GM23338 (cell line): ENCODE data around the gene HPRT1. TPM values are rescaled to one million over a fixed set of nuclear protein-coding genes. Genes with fewer than 3 reads are reported as not detected.

ENCODE experiments used
- ATAC-seq: fragments of 200-7000 bp; cut with Tn5 transposase; 3 replicates; pipeline ENCODE4 v1.9.1; 2020
- DNase-seq: peaks from one replicate; pipeline ENCODE4 v3.0.0-alpha.2; 2015; ENCODE audit warnings: low spot score
- H2AFZ ChIP-seq: fragments of 200-600 bp; sonication (generic); 2 replicates; pipeline ENCODE4 v1.8.0; 2016; ENCODE audit warnings: antibody characterized with exemption, mild to moderate bottlenecking, moderate library complexity
- H3F3A ChIP-seq: fragments of 200-600 bp; sonication (generic); replicated peaks from 2 replicates; pipeline ENCODE4 v1.8.0; 2017; ENCODE audit warnings: antibody characterized with exemption, mixed run types, low read depth
- H3K27ac ChIP-seq: fragments of 200-600 bp; sonication (generic); 2 replicates; pipeline ENCODE4 v1.6.1; 2016; ENCODE audit warnings: low read depth
- H3K27me3 ChIP-seq: fragments of 200-600 bp; sonication (generic); 2 replicates; pipeline ENCODE4 v1.8.0; 2016; ENCODE audit warnings: mild to moderate bottlenecking, mixed run types, moderate library complexity; ENCODE audit not compliant: insufficient read depth
- H3K36me3 ChIP-seq: fragments of 200-600 bp; sonication (generic); 2 replicates; pipeline ENCODE4 v1.8.0; 2016; ENCODE audit warnings: mild to moderate bottlenecking; ENCODE audit not compliant: insufficient read depth
- H3K4me1 ChIP-seq: fragments of 200-600 bp; sonication (generic); 2 replicates; pipeline ENCODE4 v1.8.0; 2016; ENCODE audit warnings: mild to moderate bottlenecking, moderate library complexity; ENCODE audit not compliant: insufficient read depth
- H3K4me2 ChIP-seq: fragments of 200-600 bp; sonication (generic); 2 replicates; pipeline ENCODE4 v1.7.1; 2017; ENCODE audit warnings: mixed run types
- H3K4me3 ChIP-seq: fragments of 200-600 bp; sonication (generic); 2 replicates; pipeline ENCODE4 v1.6.1; 2016; ENCODE audit warnings: mixed run types
- H3K79me2 ChIP-seq: fragments of 200-600 bp; sonication (generic); replicated peaks from 2 replicates; pipeline ENCODE4 v1.8.0; 2017; ENCODE audit warnings: mild to moderate bottlenecking; ENCODE audit not compliant: insufficient read depth
- H3K9me2 ChIP-seq: fragments of 200-600 bp; sonication (generic); 2 replicates; pipeline ENCODE4 v1.8.0; 2017; ENCODE audit not compliant: insufficient read depth
- H4K20me1 ChIP-seq: fragments of 200-600 bp; sonication (generic); replicated peaks from 2 replicates; pipeline ENCODE4 v1.8.0; 2017; ENCODE audit warnings: mild to moderate bottlenecking; ENCODE audit not compliant: insufficient read depth
- H3K27ac Mint-ChIP-seq: 2 replicates; pipeline ENCODE4 v1.8.0; 2020; ENCODE audit warnings: inconsistent platforms, mild to moderate bottlenecking, moderate library complexity, mixed read lengths
- H3K27me3 Mint-ChIP-seq: 3 replicates; pipeline ENCODE4 v1.8.0; 2022; ENCODE audit warnings: low read depth, mild to moderate bottlenecking, moderate library complexity, mixed read lengths, inconsistent platforms; ENCODE audit not compliant: insufficient read depth, poor library complexity
- H3K36me3 Mint-ChIP-seq: 3 replicates; pipeline ENCODE4 v1.8.0; 2021; ENCODE audit warnings: low read depth, mild to moderate bottlenecking, inconsistent platforms, moderate library complexity, mixed read lengths
- H3K4me1 Mint-ChIP-seq: 3 replicates; pipeline ENCODE4 v1.8.0; 2020; ENCODE audit warnings: mild to moderate bottlenecking, inconsistent platforms, mixed read lengths
- H3K4me3 Mint-ChIP-seq: 3 replicates; pipeline ENCODE4 v1.8.0; 2021; ENCODE audit warnings: moderate library complexity, mild to moderate bottlenecking, inconsistent platforms, mixed read lengths
- H3K9me3 Mint-ChIP-seq: 3 replicates; pipeline ENCODE4 v1.8.0; 2020; ENCODE audit warnings: moderate library complexity, mild to moderate bottlenecking, inconsistent platforms, mixed read lengths
- CREB1 ChIP-seq: fragments of 250-450 bp; sonication (Bioruptor Pico); IDR thresholded peaks from 2 replicates; pipeline ENCODE4 v1.5.0; 2020; ENCODE audit warnings: low read depth, mild to moderate bottlenecking, moderate library complexity
- CTCF ChIP-seq, 2 experiments: fragments of 200-600 bp in 1 of 2; sonication (generic) in 1 of 2; conservative IDR thresholded peaks; 2 replicates each; pipeline versions ENCODE4 v1.5.1 to v1.6.1; 2016 to 2017; ENCODE audit warnings: antibody characterized with exemption in 2 of 2, low read depth in 2 of 2, mild to moderate bottlenecking in 2 of 2, moderate library complexity in 1 of 2
- ETS1 ChIP-seq: IDR thresholded peaks from 2 replicates; pipeline ENCODE4 v1.6.1; 2016; ENCODE audit warnings: antibody characterized with exemption
- EZH2phosphoT487 ChIP-seq: fragments of 200-600 bp; sonication (generic); IDR thresholded peaks from one replicate; pipeline ENCODE4 v1.8.1; 2018; ENCODE audit warnings: antibody characterized with exemption; ENCODE audit not compliant: unreplicated experiment
- JUNB ChIP-seq: IDR thresholded peaks from one replicate; pipeline ENCODE4 v1.6.1; 2016; ENCODE audit warnings: antibody characterized with exemption; ENCODE audit not compliant: unreplicated experiment
- POLR2AphosphoS5 ChIP-seq: IDR thresholded peaks from 2 replicates; pipeline ENCODE4 v1.6.1; 2016; ENCODE audit warnings: antibody characterized with exemption, low read depth
- STAT1 ChIP-seq: IDR thresholded peaks from one replicate; pipeline ENCODE4 v1.6.1; 2016; ENCODE audit warnings: antibody characterized with exemption; ENCODE audit not compliant: unreplicated experiment
- ZNF114 ChIP-seq: fragments of 250-450 bp; sonication (Bioruptor Pico); IDR thresholded peaks from 2 replicates; pipeline ENCODE4 v1.5.0; 2020; ENCODE audit warnings: mild to moderate bottlenecking, moderate library complexity
- ZNF331 ChIP-seq: fragments of 250-450 bp; sonication (Bioruptor Pico); IDR thresholded peaks from 2 replicates; pipeline ENCODE4 v1.5.0; 2020; ENCODE audit warnings: low read depth, mild to moderate bottlenecking, moderate library complexity
- polyA plus RNA-seq: library from polyadenylated mRNA; unstranded; fragments of >200 nt; fragmentation: Nextera tagmentation; extraction: Ambion mirVana; gene quantifications from 2 replicates; pipeline ENCODE4 v1.2.1, GENCODE V29; 2016
- total RNA-seq: library from RNA; depleted of rRNA; stranded (reverse); fragments of >200 nt; shearing (Covaris generic); gene quantifications from 2 replicates; pipeline ENCODE4 v1.2.3, GENCODE V29; 2014

Gene HPRT1
- total and polyA plus RNA-seq, 2 experiments from 2014 or later, result 27.0 to 79.4 TPM

- no peak for TF ChIP-seq ETS1
- TF ChIP-seq EZH2phosphoT487, result no peak
- no peak for TF ChIP-seq CREB1 (CRISPR knock-in tag)
These were observed 9.5 kb downstream of the HPRT1 start (continued) for GRCh38 chrX:134469486-134469885.

- H3K27ac Mint-ChIP-seq, result no peak overlapping the region; the same call in 1 of the 2 replicates
- peaks cover 60% of the 10 kb centered on the region for H3K79me2 ChIP-seq
- ATAC-seq, result no peak
These were observed 10.0 kb downstream of the HPRT1 start for GRCh38 chrX:134470013-134470412.

More at GRCh38 chrX:134470013-134470412, 10.0 kb downstream of the HPRT1 start:
- Histone ChIP-seq H3K27ac (no peak overlapping the region), H3K4me1 (no peaks in the 10 kb centered on the region), H3K36me3 (no peaks in the 10 kb centered on the region), H3K27me3 (no peaks in the 10 kb centered on the region), H3F3A (no peaks in the 10 kb centered on the region), H4K20me1 (peaks cover 6% of the 10 kb centered on the region; the same call in 1 of the 2 replicates), H3K4me2 (no peak overlapping the region), H3K9me2 (no peaks in the 10 kb centered on the region), H3K4me3 (no peak overlapping the region), H2AFZ (no peak overlapping the region)
- Mint-ChIP-seq H3K27me3 (no peaks in the 10 kb centered on the region), H3K9me3 (no peaks in the 10 kb centered on the region), H3K4me1 (no peaks in the 10 kb centered on the region), H3K36me3 (peaks cover 5% of the 10 kb centered on the region; the same call in 2 of the 3 replicates), H3K4me3 (no peak overlapping the region)
- TF ChIP-seq CREB1 (CRISPR knock-in tag), result no peak
- TF ChIP-seq JUNB, result no peak
- no peak for TF ChIP-seq ZNF331 (CRISPR knock-in tag)
- no peak for TF ChIP-seq ZNF114 (CRISPR knock-in tag)
- no peak for TF ChIP-seq ETS1
- TF ChIP-seq STAT1, result no peak
- TF ChIP-seq POLR2AphosphoS5, result no peak
- no peak for TF ChIP-seq CTCF (conservative IDR thresholded peaks at IDR 0.05; ENCODE audit: low read depth in 2 of 2)
- DNase-seq, result no peak
